ENCODE measurements around the gene PLCH1.
A peak's percentile ranks its signal among the peaks of the same experiment; 100 is the strongest.
"Not testable (repeated sequence)": the region's sequence is repeated elsewhere in the genome, so short reads cannot be mapped to it uniquely, and the experiment has no call there.

The PLCH1 gene

GRCh38 chr3:155646669-155647068, 98.2 kb downstream of the PLCH1 start:
- H4K20me1 ChIP-seq: no peaks in the 10 kb centered on the region
- H3K9ac ChIP-seq: no peak overlapping the region
- peak overlapping the region in 3 of 11 experiments; percentile 1 to 15 (median 1); a peak in 2 of 22 replicates for H3K4me2 ChIP-seq

GRCh38 chr3:155646128-155646527, 98.7 kb downstream of the PLCH1 start:
- H3K4me1 ChIP-seq: peaks cover 0 to 16% (median 2%) of the 10 kb centered on the region in 10 experiments; a peak in 3 of 20 replicates
- H3K36me3 ChIP-seq: no peaks in the 10 kb centered on the region
- no peaks in the 10 kb centered on the region for H4K20me1 ChIP-seq
- no peak overlapping the region for H3K9ac ChIP-seq
- H3K4me3 ChIP-seq: no peak overlapping the region
- TF ChIP-seq Cebpa-rat (IDR thresholded peaks at IDR 0.05): no peak
- H3K9me3 ChIP-seq (replicated peaks in 1 of 11): peaks cover 0 to 9% (median 0%) of the 10 kb centered on the region in 11 experiments; a peak in 1 of 22 replicates
- H3K27ac ChIP-seq: no peak overlapping the region
- H3K4me2 ChIP-seq: peak overlapping the region in 2 of 11 experiments; percentile 1 to 15; a peak in 1 of 22 replicates
- no peaks in the 10 kb centered on the region for H3K27me3 ChIP-seq

More at GRCh38 chr3:155646669-155647068, 98.2 kb downstream of the PLCH1 start:
- no peaks in the 10 kb centered on the region for H3K27me3 ChIP-seq
- H3K4me1 ChIP-seq: peaks cover 0 to 16% (median 2%) of the 10 kb centered on the region in 10 experiments; a peak in 3 of 20 replicates
- H3K27ac ChIP-seq: no peak overlapping the region
- peaks cover 0 to 9% (median 0%) of the 10 kb centered on the region in 11 experiments; a peak in 1 of 22 replicates for H3K9me3 ChIP-seq (replicated peaks in 1 of 11)
- H3K4me3 ChIP-seq: no peak overlapping the region
- no peaks in the 10 kb centered on the region for H3K36me3 ChIP-seq
- TF ChIP-seq Cebpa-rat (IDR thresholded peaks at IDR 0.05): no peak

- no peak overlapping the region for H3K4me3 ChIP-seq
- no peak overlapping the region for H3K4me2 ChIP-seq
- H3K4me1 ChIP-seq: peaks cover 0 to 16% (median 2%) of the 10 kb centered on the region in 10 experiments; a peak in 3 of 20 replicates
- no peak overlapping the region for H3K27ac ChIP-seq
- no peak overlapping the region for H3K9ac ChIP-seq
- no peak for TF ChIP-seq Cebpa-rat (IDR thresholded peaks at IDR 0.05)
- no peaks in the 10 kb centered on the region for H3K9me3 ChIP-seq (replicated peaks in 1 of 11)
- no peaks in the 10 kb centered on the region for H4K20me1 ChIP-seq
- H3K27me3 ChIP-seq: no peaks in the 10 kb centered on the region
- no peaks in the 10 kb centered on the region for H3K36me3 ChIP-seq
Observed at GRCh38 chr3:155643581-155644165, 101.2 kb downstream of the PLCH1 start.

- Histone ChIP-seq H3K9ac (no peak overlapping the region), H3K4me3 (no peak overlapping the region), H3K4me2 (no peak overlapping the region), H3K36me3 (no peaks in the 10 kb centered on the region), H3K27me3 (no peaks in the 10 kb centered on the region), H3K4me1 (peaks cover 0 to 13% (median under 1%) of the 10 kb centered on the region in 10 experiments; a peak in 3 of 20 replicates), H4K20me1 (no peaks in the 10 kb centered on the region), H3K9me3 (replicated peaks in 1 of 11) (no peaks in the 10 kb centered on the region), H3K27ac (no peak overlapping the region)
- TF ChIP-seq Cebpa-rat (IDR thresholded peaks at IDR 0.05): no peak
Observed at GRCh38 chr3:155641956-155642355, 102.9 kb downstream of the PLCH1 start.

GRCh38 chr3:155640098-155640497, 104.8 kb downstream of the PLCH1 start:
- Histone ChIP-seq H3K36me3 (no peaks in the 10 kb centered on the region), H4K20me1 (no peaks in the 10 kb centered on the region), H3K27ac (no peak overlapping the region), H3K27me3 (no peaks in the 10 kb centered on the region), H3K4me2 (no peak overlapping the region), H3K4me1 (no peaks in the 10 kb centered on the region), H3K9ac (no peak overlapping the region), H3K9me3 (replicated peaks in 1 of 11) (no peaks in the 10 kb centered on the region), H3K4me3 (no peak overlapping the region)
- TF ChIP-seq Cebpa-rat (IDR thresholded peaks at IDR 0.05): no peak

GRCh38 chr3:155639462-155640055, 105.3 kb downstream of the PLCH1 start:
- Histone ChIP-seq H3K4me1 (no peaks in the 10 kb centered on the region), H4K20me1 (no peaks in the 10 kb centered on the region), H3K36me3 (no peaks in the 10 kb centered on the region), H3K9me3 (replicated peaks in 1 of 11) (no peaks in the 10 kb centered on the region), H3K27me3 (no peaks in the 10 kb centered on the region), H3K4me2 (no peak overlapping the region), H3K4me3 (no peak overlapping the region), H3K27ac (no peak overlapping the region), H3K9ac (no peak overlapping the region)
- TF ChIP-seq Cebpa-rat (IDR thresholded peaks at IDR 0.05): no peak

GRCh38 chr3:155638461-155638860, 106.4 kb downstream of the PLCH1 start:
- not testable (repeated sequence) for H3K4me2 ChIP-seq; H3K9ac ChIP-seq; H3K27ac ChIP-seq; H3K36me3 ChIP-seq; H3K9me3 ChIP-seq (replicated peaks in 1 of 11); H3K4me3 ChIP-seq; H3K27me3 ChIP-seq; H4K20me1 ChIP-seq; H3K4me1 ChIP-seq

- H3K36me3 ChIP-seq: no peaks in the 10 kb centered on the region
- H3K27me3 ChIP-seq: no peaks in the 10 kb centered on the region
- H3K4me1 ChIP-seq: no peaks in the 10 kb centered on the region
- no peak overlapping the region for H3K9ac ChIP-seq
- H3K4me2 ChIP-seq: no peak overlapping the region
- no peaks in the 10 kb centered on the region for H4K20me1 ChIP-seq
- TF ChIP-seq Cebpa-rat (IDR thresholded peaks at IDR 0.05): no peak
- H3K4me3 ChIP-seq: no peak overlapping the region
- H3K9me3 ChIP-seq (replicated peaks in 1 of 11): no peaks in the 10 kb centered on the region
- no peak overlapping the region for H3K27ac ChIP-seq
Observed at GRCh38 chr3:155637567-155637966, 107.3 kb downstream of the PLCH1 start.

GRCh38 chr3:155635056-155635455, 109.8 kb downstream of the PLCH1 start:
- Histone ChIP-seq H3K4me3 (no peak overlapping the region), H3K9me3 (replicated peaks in 1 of 11) (no peaks in the 10 kb centered on the region), H3K27ac (no peak overlapping the region), H4K20me1 (no peaks in the 10 kb centered on the region), H3K4me2 (no peak overlapping the region), H3K4me1 (no peaks in the 10 kb centered on the region), H3K36me3 (no peaks in the 10 kb centered on the region), H3K27me3 (no peaks in the 10 kb centered on the region), H3K9ac (no peak overlapping the region)
- no peak for TF ChIP-seq Cebpa-rat (IDR thresholded peaks at IDR 0.05)

- no peaks in the 10 kb centered on the region for H3K4me1 ChIP-seq
- no peaks in the 10 kb centered on the region for H3K36me3 ChIP-seq
- H3K9ac ChIP-seq: no peak overlapping the region
- no peak overlapping the region for H3K4me3 ChIP-seq
- no peaks in the 10 kb centered on the region for H3K9me3 ChIP-seq (replicated peaks in 1 of 11)
- no peak overlapping the region for H3K27ac ChIP-seq
- no peak overlapping the region for H3K4me2 ChIP-seq
- H3K27me3 ChIP-seq: no peaks in the 10 kb centered on the region
- peak in 5 of 11 experiments; percentile 9 to 65 (median 25); a peak in 2 of 22 replicates for TF ChIP-seq Cebpa-rat (IDR thresholded peaks at IDR 0.05)
- no peaks in the 10 kb centered on the region for H4K20me1 ChIP-seq
Observed at GRCh38 chr3:155634121-155634719, 110.7 kb downstream of the PLCH1 start.
